Kasumi-1 (cell line): Measurements from ENCODE around the gene OLFML1.

ENCODE experiments used
- DNase-seq, 2 experiments: peaks; one replicate each; lab custom pipeline; 2025; lab: John Stamatoyannopoulos, UW

Gene OLFML1

GRCh38 chr11:7559398-7560283 lies 74.3 kb downstream of the OLFML1 start:
- DNase-seq = no peak
